ENCODE measurements around the gene PKHD1.

The PKHD1 gene

DNA sequence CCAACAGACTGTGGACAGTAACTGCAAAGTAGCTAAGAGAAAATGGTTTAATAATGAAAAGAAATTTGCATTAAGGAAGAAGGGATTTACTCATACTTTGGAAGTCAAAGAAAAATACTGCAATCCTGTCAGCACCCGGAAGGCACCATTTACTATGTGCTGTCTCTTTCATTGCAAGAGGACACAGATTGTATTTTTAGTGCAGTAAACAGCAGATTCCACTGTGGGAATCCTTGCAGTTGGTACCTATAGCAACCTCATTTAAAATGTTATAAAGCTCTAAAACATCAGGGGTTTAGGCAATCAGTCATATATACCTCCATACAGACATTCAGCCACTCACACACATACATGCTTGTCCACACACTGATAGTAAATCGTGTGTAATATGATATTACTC lies 346.8 kb downstream of the PKHD1 start:
- Histone ChIP-seq H3K36me3 (ENCODE audit: control insufficient read depth, insufficient read depth, low read length) (no peaks in the 10 kb centered on the region), H3K27me3 (ENCODE audit: control insufficient read depth, insufficient read depth, low read length, poor library complexity, severe bottlenecking) (no peaks in the 10 kb centered on the region), H3K4me3 (ENCODE audit: insufficient read depth, low read depth, low read length) (no peak overlapping the region), H3K9me3 (ENCODE audit: control insufficient read depth, low read length) (no peaks in the 10 kb centered on the region), H3K4me1 (ENCODE audit: control insufficient read depth, insufficient read depth, low read length) (no peaks in the 10 kb centered on the region), H3K27ac (ENCODE audit: insufficient read depth, low read depth, low read length, poor library complexity, severe bottlenecking) (no peak overlapping the region)
- WGBS, 2 experiments: 89 to 96% methylated on average over 1 to 2 of the region's 2 CpGs

DNA sequence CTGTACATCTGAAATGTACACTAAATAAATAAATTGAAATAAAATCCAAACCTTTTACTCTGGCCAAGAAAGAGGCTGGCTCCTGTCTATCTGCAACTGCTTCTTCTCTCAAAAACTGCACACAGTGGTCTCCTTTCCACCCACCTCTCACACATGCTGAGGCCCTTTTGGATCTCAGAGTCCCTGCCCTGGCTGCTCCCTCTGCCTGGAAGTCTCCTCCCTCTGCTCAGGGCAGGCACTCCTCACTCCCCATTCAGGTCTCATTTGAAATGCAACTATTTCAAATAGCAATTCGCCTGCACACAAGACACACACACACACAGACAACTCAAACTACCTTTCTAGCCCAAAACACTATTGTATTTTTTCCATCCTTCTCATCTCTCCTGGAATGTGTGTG lies 348.8 kb downstream of the PKHD1 start:
- no peak overlapping the region for H3K4me3 ChIP-seq (ENCODE audit: insufficient read depth, low read depth, low read length)
- no peaks in the 10 kb centered on the region for H3K36me3 ChIP-seq (ENCODE audit: control insufficient read depth, insufficient read depth, low read length)
- no peak overlapping the region for H3K27ac ChIP-seq (ENCODE audit: insufficient read depth, low read depth, low read length, poor library complexity, severe bottlenecking)
- no peaks in the 10 kb centered on the region for H3K4me1 ChIP-seq (ENCODE audit: control insufficient read depth, insufficient read depth, low read length)
- H3K9me3 ChIP-seq (ENCODE audit: control insufficient read depth, low read length): no peaks in the 10 kb centered on the region
- H3K27me3 ChIP-seq (ENCODE audit: control insufficient read depth, insufficient read depth, low read length, poor library complexity, severe bottlenecking): no peaks in the 10 kb centered on the region
- WGBS, 2 experiments: 67 to 77% methylated on average over 1 of the region's 1 CpG

DNA sequence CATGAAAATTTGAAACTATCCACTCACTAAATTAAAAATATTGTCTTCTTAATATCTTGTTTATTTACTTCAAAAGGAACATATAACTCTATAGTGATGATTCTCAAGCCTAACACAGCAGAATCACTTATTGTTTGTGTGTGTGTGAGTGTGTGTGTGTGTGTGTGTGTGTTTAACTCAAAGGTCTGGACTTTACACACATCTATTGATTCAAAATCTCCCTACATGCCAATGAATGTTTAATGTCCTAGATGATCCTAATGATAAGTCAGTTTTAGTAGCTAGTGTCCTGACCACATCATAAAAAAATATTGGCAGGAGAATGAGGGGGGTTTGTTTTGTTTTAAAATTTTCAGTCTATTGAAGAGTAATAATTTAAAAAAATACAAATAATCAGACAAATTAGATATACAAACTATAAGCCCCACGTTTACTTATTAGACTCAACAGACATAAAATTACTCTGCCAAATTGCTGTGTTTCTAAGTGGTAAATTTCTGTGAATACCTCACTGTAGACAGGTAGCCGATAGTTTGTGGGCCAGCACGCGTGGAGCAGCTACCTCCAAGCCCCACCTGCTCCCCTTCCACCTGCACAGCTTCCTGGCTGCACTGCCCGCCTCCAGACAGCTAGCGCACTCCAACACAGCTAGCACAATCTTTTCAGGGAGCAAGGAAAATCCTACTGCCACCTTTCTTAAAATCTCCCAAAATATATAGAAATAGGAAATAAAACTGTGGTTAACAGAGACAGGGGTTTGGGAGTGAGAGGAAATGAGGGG lies 349.6 kb downstream of the PKHD1 start:
- H3K36me3 ChIP-seq (ENCODE audit: control insufficient read depth, insufficient read depth, low read length): no peaks in the 10 kb centered on the region
- 96 to 98% methylated on average over 6 of the region's 6 CpGs for WGBS, 2 experiments
- no peak overlapping the region for H3K27ac ChIP-seq (ENCODE audit: insufficient read depth, low read depth, low read length, poor library complexity, severe bottlenecking)
- no peaks in the 10 kb centered on the region for H3K4me1 ChIP-seq (ENCODE audit: control insufficient read depth, insufficient read depth, low read length)
- no peaks in the 10 kb centered on the region for H3K27me3 ChIP-seq (ENCODE audit: control insufficient read depth, insufficient read depth, low read length, poor library complexity, severe bottlenecking)
- H3K4me3 ChIP-seq (ENCODE audit: insufficient read depth, low read depth, low read length): no peak overlapping the region
- H3K9me3 ChIP-seq (ENCODE audit: control insufficient read depth, low read length): no peaks in the 10 kb centered on the region

DNA sequence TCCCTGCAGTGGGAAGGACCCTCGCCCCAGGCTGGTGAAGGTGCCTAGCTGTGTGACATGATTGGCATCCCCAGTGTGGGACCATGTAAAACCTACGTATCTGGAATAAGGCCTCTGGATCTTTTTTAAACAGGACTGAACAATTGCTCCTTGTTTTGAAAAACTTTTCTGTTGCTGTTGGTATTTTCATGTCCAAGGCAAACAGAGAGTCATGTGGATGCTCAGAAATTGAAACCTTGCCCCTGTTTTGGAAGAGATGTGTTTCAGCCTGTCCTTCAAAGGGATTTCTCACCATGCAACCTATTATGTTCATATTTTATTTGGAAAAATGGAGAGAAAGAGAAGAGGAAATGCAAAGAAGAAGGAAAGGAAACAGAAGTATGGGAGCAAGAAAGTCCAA lies 362.3 kb downstream of the PKHD1 start:
- no peak overlapping the region for H3K4me3 ChIP-seq (ENCODE audit: insufficient read depth, low read depth, low read length)
- H3K36me3 ChIP-seq (ENCODE audit: control insufficient read depth, insufficient read depth, low read length): no peaks in the 10 kb centered on the region
- no peaks in the 10 kb centered on the region for H3K27me3 ChIP-seq (ENCODE audit: control insufficient read depth, insufficient read depth, low read length, poor library complexity, severe bottlenecking)
- no peaks in the 10 kb centered on the region for H3K4me1 ChIP-seq (ENCODE audit: control insufficient read depth, insufficient read depth, low read length)
- H3K27ac ChIP-seq (ENCODE audit: insufficient read depth, low read depth, low read length, poor library complexity, severe bottlenecking): no peak overlapping the region
- no peaks in the 10 kb centered on the region for H3K9me3 ChIP-seq (ENCODE audit: control insufficient read depth, low read length)
- WGBS, 2 experiments: 91 to 93% methylated on average over 2 of the region's 2 CpGs

DNA sequence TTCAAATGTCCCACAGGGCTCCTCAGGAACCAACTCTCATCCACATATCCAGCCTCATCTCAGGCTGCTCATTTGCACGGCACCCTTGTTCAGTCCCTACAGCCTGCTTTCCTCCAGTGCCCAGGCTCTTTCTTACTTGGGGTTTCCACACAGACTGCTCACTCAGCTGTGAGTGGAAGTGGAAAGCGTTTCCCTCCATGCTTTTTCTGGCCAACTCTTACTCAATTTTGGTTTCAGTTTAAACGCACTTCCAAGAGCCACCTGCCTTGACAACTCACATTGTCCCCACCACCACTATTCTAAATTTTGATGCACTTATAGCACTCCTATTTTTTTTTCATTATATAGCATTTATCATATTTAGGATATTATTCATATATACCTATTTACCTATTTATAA lies 367.1 kb downstream of the PKHD1 start:
- 92 to 95% methylated on average over 3 of the region's 3 CpGs for WGBS, 2 experiments

DNA sequence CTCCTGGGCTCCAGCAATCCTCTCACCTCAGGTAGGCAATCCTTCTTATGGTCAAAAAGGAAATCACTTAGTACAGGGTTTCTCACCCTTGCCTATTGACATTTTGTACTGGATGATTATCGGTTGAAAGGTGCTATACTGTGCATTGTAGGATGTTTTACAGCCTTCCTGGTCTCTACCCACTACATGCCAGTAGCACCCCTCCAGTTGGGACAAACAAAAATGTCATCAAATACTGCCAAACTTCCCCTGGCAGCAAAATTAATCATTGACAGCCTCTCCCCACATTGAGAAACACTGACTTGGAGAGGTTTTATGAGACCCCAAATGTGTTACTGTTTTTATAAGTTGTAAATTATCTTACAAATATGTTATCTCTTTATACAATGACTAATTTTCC lies 368.1 kb downstream of the PKHD1 start:
- H3K4me3 ChIP-seq (ENCODE audit: insufficient read depth, low read depth, low read length): no peak overlapping the region
- H3K27me3 ChIP-seq (ENCODE audit: control insufficient read depth, insufficient read depth, low read length, poor library complexity, severe bottlenecking): no peaks in the 10 kb centered on the region
- no peak overlapping the region for H3K27ac ChIP-seq (ENCODE audit: insufficient read depth, low read depth, low read length, poor library complexity, severe bottlenecking)
- H3K9me3 ChIP-seq (ENCODE audit: control insufficient read depth, low read length): no peaks in the 10 kb centered on the region
- no peaks in the 10 kb centered on the region for H3K4me1 ChIP-seq (ENCODE audit: control insufficient read depth, insufficient read depth, low read length)
- H3K36me3 ChIP-seq (ENCODE audit: control insufficient read depth, insufficient read depth, low read length): no peaks in the 10 kb centered on the region
- 100% methylated on average over 1 of the region's 1 CpG for WGBS, 2 experiments

More for the DNA sequence above, 367.1 kb downstream of the PKHD1 start:
- Histone ChIP-seq H3K27ac (ENCODE audit: insufficient read depth, low read depth, low read length, poor library complexity, severe bottlenecking) (no peak overlapping the region), H3K4me3 (ENCODE audit: insufficient read depth, low read depth, low read length) (no peak overlapping the region), H3K9me3 (ENCODE audit: control insufficient read depth, low read length) (no peaks in the 10 kb centered on the region), H3K4me1 (ENCODE audit: control insufficient read depth, insufficient read depth, low read length) (no peaks in the 10 kb centered on the region), H3K27me3 (ENCODE audit: control insufficient read depth, insufficient read depth, low read length, poor library complexity, severe bottlenecking) (no peaks in the 10 kb centered on the region), H3K36me3 (ENCODE audit: control insufficient read depth, insufficient read depth, low read length) (no peaks in the 10 kb centered on the region)

DNA sequence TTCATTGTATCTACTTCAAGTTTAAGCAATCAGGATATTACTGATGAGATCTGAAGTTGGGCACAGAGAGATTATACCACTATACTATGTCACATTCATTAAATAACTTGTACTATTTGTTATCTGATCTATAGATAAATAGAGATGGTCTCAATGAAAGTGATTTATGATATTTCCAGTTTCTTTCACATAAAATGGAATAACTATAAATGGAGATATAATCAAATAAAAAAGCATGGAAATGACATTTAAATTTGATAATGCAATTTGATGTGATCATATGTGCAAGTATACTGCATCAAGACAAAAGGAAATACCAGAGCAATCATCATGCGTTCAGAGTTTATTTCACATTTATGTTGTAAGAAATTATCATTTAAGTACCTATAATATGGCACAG lies 368.9 kb downstream of the PKHD1 start:
- Histone ChIP-seq H3K9me3 (ENCODE audit: control insufficient read depth, low read length) (no peaks in the 10 kb centered on the region), H3K4me1 (ENCODE audit: control insufficient read depth, insufficient read depth, low read length) (no peaks in the 10 kb centered on the region), H3K27ac (ENCODE audit: insufficient read depth, low read depth, low read length, poor library complexity, severe bottlenecking) (no peak overlapping the region), H3K27me3 (ENCODE audit: control insufficient read depth, insufficient read depth, low read length, poor library complexity, severe bottlenecking) (no peaks in the 10 kb centered on the region), H3K36me3 (ENCODE audit: control insufficient read depth, insufficient read depth, low read length) (no peaks in the 10 kb centered on the region), H3K4me3 (ENCODE audit: insufficient read depth, low read depth, low read length) (no peak overlapping the region)
- WGBS, 2 experiments: no CpG with 5 or more reads among the region's 1 CpG

DNA sequence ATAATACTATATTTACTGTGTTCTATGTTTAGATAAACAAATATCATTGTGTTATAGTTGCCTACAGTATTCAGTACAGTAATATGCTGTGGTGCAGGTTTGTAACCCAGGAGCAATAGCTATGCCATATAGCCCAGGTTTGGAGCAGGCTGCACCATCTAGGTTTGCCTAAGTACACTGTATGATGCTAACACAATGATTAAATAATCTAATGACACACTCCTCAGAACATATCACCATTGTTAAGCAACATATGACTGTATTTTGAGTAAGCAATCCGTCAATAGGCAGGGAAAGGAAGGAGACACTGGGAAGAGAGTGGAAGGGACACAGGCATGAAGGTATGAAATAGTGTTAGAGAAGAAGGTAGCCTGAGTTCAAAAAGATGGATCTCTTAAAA lies 369.9 kb downstream of the PKHD1 start:
- Histone ChIP-seq H3K27me3 (ENCODE audit: control insufficient read depth, insufficient read depth, low read length, poor library complexity, severe bottlenecking) (no peaks in the 10 kb centered on the region), H3K27ac (ENCODE audit: insufficient read depth, low read depth, low read length, poor library complexity, severe bottlenecking) (no peak overlapping the region), H3K9me3 (ENCODE audit: control insufficient read depth, low read length) (no peaks in the 10 kb centered on the region), H3K4me3 (ENCODE audit: insufficient read depth, low read depth, low read length) (no peak overlapping the region), H3K4me1 (ENCODE audit: control insufficient read depth, insufficient read depth, low read length) (no peaks in the 10 kb centered on the region), H3K36me3 (ENCODE audit: control insufficient read depth, insufficient read depth, low read length) (no peaks in the 10 kb centered on the region)
- WGBS, 2 experiments: 91 to 96% methylated on average over 1 of the region's 1 CpG

DNA sequence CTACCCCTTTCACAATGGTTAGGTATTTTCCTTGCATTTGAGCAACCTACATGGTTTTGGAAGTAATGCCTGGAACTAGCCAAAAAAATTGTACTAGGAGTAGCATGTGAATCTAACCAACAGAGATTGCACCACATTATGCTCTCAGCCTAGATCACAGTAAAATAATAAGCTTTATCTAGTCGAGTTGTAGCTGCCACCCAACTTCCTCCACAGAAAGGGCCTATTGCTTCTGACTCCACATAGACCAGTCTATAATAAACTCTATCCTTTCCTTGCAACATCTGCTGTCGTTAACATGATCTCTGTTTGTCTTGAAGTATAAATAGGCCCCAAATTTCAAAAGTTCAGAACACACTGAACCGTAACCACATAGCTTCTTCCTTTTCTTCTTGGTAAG lies 375.5 kb downstream of the PKHD1 start:
- H3K27ac ChIP-seq (ENCODE audit: insufficient read depth, low read depth, low read length, poor library complexity, severe bottlenecking): no peak overlapping the region
- 92 to 94% methylated on average over 3 of the region's 3 CpGs for WGBS, 2 experiments
- H3K36me3 ChIP-seq (ENCODE audit: control insufficient read depth, insufficient read depth, low read length): no peaks in the 10 kb centered on the region
- no peaks in the 10 kb centered on the region for H3K9me3 ChIP-seq (ENCODE audit: control insufficient read depth, low read length)
- no peak overlapping the region for H3K4me3 ChIP-seq (ENCODE audit: insufficient read depth, low read depth, low read length)
- H3K27me3 ChIP-seq (ENCODE audit: control insufficient read depth, insufficient read depth, low read length, poor library complexity, severe bottlenecking): no peaks in the 10 kb centered on the region
- no peaks in the 10 kb centered on the region for H3K4me1 ChIP-seq (ENCODE audit: control insufficient read depth, insufficient read depth, low read length)

DNA sequence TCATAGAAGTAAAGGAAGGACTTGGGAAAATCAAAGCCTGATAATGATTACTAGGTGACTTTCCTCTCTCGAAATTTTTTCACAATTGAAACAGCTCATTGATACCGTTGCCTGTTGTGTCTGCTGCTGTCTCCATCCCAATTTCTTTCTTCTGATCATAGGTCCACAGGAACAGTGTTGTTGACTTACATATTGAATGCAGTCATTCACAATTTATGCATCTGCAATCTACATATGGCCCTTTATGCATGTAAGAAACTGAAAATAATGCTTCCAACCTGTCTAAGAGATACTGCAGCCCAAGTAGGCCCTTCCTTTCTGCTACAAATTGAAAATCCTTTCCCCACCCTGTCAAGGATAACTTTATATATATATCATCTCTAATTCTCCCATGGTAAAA lies 381.3 kb downstream of the PKHD1 start:
- H3K27ac ChIP-seq (ENCODE audit: insufficient read depth, low read depth, low read length, poor library complexity, severe bottlenecking): no peak overlapping the region
- 89 to 97% methylated on average over 2 of the region's 2 CpGs for whole genome bisulfite sequencing, 2 experiments
- no peaks in the 10 kb centered on the region for H3K9me3 ChIP-seq (ENCODE audit: control insufficient read depth, low read length)
- H3K27me3 ChIP-seq (ENCODE audit: control insufficient read depth, insufficient read depth, low read length, poor library complexity, severe bottlenecking): no peaks in the 10 kb centered on the region
- no peaks in the 10 kb centered on the region for H3K36me3 ChIP-seq (ENCODE audit: control insufficient read depth, insufficient read depth, low read length)
- H3K4me1 ChIP-seq (ENCODE audit: control insufficient read depth, insufficient read depth, low read length): no peaks in the 10 kb centered on the region
- no peak overlapping the region for H3K4me3 ChIP-seq (ENCODE audit: insufficient read depth, low read depth, low read length)
